ENCODE data around the gene THAP8.

THAP8 gene, protein sequence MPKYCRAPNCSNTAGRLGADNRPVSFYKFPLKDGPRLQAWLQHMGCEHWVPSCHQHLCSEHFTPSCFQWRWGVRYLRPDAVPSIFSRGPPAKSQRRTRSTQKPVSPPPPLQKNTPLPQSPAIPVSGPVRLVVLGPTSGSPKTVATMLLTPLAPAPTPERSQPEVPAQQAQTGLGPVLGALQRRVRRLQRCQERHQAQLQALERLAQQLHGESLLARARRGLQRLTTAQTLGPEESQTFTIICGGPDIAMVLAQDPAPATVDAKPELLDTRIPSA

DNA sequence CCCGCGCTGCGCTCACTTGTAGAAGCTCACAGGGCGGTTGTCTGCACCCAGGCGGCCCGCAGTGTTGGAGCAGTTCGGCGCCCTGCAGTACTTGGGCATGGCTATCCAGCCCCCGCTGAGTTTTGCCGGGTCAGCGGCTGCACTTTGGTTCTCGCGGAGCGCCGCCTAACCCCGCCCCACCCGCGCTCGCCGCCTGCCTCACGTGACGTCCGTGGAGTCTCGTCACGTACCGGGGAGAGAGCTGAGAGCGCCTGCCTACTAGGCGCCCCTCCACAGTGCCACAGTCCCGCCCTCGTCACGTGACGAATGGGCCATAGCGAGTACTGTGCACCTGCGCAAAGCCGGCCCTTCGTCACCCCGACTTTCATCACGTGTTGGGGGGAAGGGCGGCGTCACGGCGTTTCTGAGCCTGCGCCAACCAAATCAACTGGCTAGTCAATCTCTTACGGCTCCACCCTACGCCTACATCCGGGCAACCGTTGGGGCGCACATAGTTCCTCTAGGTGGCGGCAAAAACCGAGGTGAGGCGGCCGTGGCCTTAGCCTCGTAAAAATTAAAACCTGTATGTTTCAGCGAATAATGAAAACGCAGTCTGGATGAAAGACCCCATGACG, at the start of gene THAP8:
THAP8 (minus strand) TSS at position 167 of the 614 bp plus-strand sequence; CDS start at position 99, 68 bp downstream.
- DNase-seq (ENCODE audit: low read depth): peak; percentile 98

GRCh38 chr19:36103040-36103626, 49.0 kb upstream of the THAP8 start:
- DNase-seq (ENCODE audit: low read depth): no peak

DNA sequence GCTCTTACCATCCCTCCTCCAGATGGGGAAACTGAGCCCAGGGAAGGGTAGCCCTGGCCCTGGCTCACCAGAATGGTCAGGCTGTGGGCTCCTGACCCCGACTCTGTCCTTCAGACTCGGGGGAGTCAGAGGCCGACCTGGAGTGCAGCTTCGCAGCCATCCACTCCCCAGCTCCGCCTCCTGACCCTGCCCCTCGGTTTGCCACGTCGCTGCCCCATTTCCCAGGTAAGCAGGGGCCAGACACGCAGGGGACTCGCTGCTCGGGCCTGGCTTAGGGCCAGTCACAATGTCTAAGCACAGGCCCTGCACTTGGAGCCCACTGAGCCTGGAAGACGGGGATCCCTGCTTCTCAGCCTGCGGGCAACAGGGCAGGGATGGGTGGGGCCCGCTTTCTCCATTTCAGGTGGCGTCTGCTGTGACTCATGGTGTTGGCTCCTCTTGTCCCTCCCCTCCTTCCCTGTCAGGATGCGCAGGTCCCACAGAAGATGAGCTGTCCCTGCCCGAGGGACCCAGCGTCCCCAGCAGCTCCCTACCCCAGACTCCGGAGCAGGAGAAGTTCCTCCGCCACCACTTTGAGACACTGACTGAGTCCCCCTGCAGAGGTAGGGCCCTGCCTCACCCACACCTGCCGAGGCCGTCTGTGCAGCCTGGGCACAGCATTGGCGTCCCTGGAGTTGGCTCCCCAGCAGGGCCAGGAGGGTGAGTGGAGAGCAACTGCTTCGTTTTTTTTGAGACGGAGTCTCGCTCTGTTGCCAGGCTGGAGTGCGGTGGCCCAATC, 47.7 kb upstream of the THAP8 start:
- DNase-seq (ENCODE audit: low read depth): no peak

DNA sequence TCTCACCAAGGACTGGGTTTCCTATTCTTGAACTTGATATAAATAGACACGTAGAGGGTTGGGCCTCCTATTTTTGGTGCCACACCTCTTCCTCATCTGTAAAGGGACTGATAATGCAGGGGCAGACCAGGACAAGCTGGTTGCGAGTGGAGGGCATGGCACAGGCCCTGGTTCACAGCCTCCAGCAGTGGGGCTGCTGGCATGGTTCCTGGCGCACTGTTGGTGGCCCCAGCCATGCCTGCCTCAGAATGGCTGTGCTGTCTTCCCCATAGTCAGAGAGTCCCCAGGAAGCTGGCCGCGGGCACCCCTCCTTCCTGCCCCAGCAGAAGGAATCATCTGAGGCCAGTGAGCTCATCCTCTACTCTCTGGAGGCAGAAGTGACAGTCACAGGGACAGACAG, 46.4 kb upstream of the THAP8 start:
- DNase-seq (ENCODE audit: low read depth): no peak

DNA sequence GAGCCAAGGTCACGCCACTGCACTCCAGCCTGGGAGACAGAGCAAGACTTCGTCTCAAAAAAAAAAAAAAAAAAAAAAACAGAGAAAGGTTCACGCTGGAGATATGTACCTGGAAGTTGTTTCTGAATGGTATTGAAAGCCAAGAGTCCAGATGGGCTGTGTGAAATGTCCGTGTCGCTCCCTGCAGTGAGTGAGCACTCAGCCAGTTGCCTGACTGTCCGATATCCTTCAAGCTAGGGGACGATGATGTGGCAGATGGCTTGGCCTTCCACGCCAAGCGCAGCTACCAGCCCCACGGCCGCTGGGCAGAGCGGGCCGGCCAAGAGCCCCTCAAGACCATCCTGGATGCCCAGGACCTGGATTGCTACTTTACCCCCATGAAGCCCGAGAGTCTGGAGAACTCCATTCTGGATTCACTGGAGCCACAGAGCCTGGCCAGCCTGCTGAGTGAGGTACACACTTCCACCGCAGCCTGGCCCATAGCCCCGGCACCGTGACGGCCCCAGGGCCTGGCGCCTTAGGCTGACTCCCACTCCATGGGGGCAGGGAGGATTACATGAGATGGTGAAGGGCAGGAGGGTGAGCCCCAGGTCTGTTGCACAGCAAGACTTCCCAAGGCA, 45.2 kb upstream of the THAP8 start:
- no peak for DNase-seq (ENCODE audit: low read depth)

GRCh38 chr19:36097036-36097435, 43.0 kb upstream of the THAP8 start:
- DNase-seq (ENCODE audit: low read depth): no peak

DNA sequence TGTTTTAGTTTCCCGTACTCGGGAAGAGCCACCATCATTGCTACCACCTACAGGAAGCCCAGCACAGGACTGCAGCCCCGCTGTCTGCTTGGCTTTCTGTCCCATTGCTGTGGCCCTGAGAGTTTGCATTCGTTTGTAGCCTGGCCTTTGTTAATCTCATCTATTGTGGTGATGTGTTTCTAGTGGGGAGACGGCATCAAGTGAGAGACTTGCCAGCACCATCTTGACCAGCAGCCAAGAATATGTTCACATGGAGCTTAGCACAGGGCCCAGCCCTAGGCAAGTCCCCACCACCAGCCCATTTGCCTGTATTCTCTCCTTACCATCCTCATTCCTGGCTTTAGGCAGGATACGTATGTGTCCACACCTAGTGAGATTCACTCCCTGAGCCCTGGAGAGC, 39.6 kb upstream of the THAP8 start:
- DNase-seq (ENCODE audit: low read depth): no peak

GRCh38 chr19:36093146-36093662, 39.1 kb upstream of the THAP8 start:
- no peak for DNase-seq (ENCODE audit: low read depth)

DNA sequence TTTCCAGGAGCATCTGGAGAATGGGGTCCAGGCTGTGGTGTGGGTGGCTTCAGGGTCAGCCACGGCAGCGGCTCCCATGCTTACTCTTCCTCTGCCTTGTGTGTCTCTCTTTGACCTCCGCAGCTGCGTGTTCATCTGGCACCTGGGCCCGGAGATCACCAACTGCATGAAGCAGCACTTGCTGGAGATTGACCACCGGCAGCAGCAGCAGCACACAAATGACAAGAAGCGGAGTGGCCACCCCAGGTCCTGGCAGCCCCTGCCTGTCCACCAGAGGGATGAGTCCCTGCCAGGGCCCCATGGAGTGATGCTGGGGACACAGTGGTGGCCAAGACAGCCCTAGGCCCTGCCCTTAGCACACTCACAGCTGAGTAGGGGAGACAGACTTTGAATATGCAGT, 38.5 kb upstream of the THAP8 start:
- DNase-seq (ENCODE audit: low read depth): no peak

DNA sequence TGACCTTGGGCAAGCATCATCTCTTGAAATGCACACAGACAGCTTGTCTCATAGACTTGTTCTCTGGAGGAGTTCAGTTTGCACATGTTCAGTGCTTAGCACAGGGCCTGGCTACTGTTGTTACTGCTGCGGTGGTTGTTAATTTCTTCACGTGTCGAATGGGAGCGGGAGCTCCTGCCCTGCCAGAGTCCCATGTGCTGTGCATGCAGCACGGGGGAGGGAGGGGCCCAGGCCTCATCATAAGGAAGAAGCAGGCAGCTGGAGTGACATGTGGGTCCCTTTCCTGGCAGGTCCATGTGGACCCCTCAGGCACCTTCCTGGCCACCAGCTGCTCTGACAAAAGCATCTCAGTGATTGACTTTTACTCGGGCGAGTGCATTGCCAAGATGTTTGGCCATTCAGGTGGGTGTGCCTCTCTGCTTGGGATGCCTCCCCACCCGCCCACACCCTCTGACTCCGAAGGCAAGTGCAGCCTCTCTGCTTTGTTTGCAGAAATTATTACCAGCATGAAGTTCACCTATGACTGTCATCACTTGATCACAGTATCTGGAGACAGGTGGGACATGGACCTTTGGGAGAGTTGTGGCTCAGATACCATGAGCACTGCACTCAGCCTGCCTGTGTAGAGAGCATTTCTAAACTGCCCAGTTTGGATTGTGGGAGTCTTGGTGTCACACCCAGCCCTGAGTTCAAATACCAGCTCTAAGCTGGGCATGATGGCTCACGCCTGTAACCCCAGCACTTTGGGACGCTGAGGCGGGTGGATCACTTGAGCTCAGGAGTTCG, 37.0 kb upstream of the THAP8 start:
- DNase-seq (ENCODE audit: low read depth): no peak

GRCh38 chr19:36089847-36090246, 35.8 kb upstream of the THAP8 start:
- DNase-seq (ENCODE audit: low read depth): no peak

DNA sequence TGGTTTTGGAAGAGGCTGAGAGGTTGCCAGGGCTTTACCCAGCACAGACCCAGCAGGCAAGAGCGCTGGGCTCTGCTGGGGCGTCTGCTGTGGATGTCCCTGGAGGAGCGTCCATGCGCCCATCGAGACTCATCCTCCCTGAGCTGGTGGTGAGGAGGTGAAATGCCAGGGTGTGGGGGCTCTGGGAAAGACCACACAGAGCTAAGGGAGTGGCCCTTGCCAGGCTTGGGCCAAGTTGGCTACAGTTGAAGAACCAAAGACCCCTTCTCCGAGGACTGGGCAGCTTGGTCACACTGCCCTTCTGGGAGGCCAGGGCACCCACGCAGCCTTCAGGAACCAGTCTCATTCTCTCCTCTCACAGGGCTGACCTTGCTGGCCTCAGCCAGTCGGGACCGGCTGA, 32.2 kb upstream of the THAP8 start:
- no peak for DNase-seq (ENCODE audit: low read depth)

GRCh38 chr19:36084231-36085009, 30.3 kb upstream of the THAP8 start:
- no peak for DNase-seq (ENCODE audit: low read depth)

DNA sequence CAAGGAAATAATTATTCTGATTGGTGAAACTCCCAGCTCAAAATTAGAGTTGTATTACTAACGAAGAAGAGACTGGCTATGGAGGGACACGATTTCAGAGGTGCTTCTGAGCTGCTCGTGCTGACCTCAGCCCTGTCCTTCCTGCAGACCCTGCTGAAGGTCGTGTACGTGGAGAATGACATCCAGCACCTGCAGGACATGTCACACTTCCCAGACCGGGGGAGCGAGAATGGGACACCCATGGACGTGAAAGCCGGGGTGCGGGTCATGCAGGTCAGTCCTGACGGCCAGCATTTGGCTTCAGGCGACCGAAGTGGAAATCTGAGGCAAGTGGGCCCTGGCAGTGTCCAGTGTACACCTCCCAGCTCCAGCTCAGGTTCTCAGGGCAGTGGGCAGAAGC, 28.8 kb upstream of the THAP8 start:
- no peak for DNase-seq (ENCODE audit: low read depth)

- DNase-seq (ENCODE audit: low read depth): no peak
Measured at GRCh38 chr19:36081894-36082293, 27.8 kb upstream of the THAP8 start.

DNA sequence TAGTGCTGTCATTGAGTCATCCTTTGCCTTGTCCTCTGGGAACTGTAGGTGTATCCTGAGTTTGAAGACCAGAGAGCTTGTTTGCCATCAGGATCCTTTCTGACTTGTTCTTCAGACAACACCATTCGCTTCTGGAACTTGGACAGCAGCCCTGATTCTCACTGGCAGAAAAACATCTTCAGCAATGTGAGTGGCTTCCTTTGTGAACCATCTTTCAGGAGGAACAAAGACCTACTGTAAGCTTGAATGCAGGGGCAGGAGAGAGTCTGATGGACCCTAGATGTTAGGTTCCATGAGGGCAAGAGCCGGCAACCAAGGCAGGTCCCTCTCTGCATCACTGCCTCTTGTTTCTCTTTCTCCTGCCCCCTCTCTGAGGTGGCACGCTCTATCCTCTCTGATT, 27.3 kb upstream of the THAP8 start:
- DNase-seq (ENCODE audit: low read depth): no peak

- no peak for DNase-seq (ENCODE audit: low read depth)
Measured at GRCh38 chr19:36079389-36079945, 25.4 kb upstream of the THAP8 start.

DNA sequence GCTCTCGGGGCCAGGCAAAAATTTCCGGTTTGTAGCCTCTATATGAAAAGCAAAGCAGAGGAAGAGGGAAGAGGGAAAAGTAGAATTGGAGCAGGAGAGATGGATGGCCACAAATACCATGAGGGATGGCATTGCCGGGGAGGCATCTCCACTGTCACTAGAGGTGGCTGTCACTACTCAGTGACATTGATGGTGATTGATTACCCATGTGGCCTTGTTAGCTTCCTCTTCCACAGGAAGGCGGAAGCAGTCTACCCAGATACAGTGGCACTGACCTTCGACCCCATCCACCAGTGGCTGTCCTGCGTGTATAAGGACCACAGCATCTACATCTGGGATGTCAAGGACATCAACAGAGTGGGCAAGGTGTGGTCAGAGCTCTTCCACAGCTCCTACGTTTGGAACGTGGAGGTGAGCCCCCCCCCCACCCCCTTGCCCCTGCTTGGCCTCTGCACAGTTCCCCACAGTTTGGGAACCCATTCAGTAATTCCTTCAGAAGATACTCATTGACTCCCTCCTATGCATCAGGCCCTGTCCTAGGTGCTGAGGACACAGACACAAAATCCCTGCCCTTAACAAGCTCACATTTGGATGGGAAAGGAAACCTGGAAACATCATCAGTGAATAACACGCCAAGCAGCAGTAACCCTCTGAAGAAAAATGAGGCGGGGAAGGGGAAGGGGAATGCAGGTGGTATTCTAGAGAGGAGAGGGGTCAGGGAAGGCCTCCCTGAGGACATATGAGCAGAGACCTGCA, 19.2 kb upstream of the THAP8 start:
- no peak for DNase-seq (ENCODE audit: low read depth)

DNA sequence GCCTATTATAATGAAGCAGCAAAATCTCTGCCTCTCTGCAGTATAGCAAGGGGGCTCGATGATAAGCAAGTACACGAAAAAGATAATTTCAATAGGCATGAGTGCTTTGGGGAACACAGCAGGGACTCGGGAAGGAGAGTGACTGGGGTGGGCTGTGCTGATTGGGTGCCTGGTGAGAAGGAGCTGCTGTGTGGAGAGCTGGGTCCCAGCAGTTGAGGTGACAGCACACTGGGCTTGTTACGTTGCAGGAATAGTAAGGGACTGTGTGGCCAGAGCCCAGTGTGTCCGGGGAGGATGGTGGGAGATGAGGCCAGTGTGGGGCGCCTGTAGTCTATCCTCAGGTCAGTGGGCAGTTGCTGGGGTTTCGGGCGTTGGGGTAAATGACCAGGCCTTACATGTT, 18.0 kb upstream of the THAP8 start:
- no peak for DNase-seq (ENCODE audit: low read depth)
